Activated CD8-positive, alpha-beta T cell treated with anti-CD3 and anti-CD28 coated beads for 36 hours (primary cell): ENCODE measurements around the gene SATL1. TPM values are rescaled to one million over a fixed set of nuclear protein-coding genes. Genes with fewer than 3 reads are reported as not detected.

Experiments
- ATAC-seq: fragments of 200-7000 bp; cut with Tn5 transposase; one replicate; pipeline ENCODE4 v1.10.0; 2021; ENCODE audit warnings: mild to moderate bottlenecking, moderate library complexity
- CTCF ChIA-PET: fragments of 350-600 bp; sonication (Branson Sonifier 250); formaldehyde crosslinking; loops from one replicate; lab custom pipeline; 2021; ENCODE audit warnings: antibody characterized with exemption; lab: Charles Lee
- POLR2A ChIA-PET: fragments of 350-600 bp; sonication (Branson Sonifier 250); formaldehyde crosslinking; loops from one replicate; lab custom pipeline; 2021; ENCODE audit warnings: antibody characterized with exemption; lab: Charles Lee
- DNase-seq: peaks from one replicate; pipeline ENCODE4 v3.0.0-alpha.2; 2020
- H3K27ac Mint-ChIP-seq: one replicate; pipeline ENCODE4 v1.8.0; 2021; ENCODE audit warnings: mild to moderate bottlenecking, mixed read lengths
- H3K27me3 Mint-ChIP-seq: one replicate; pipeline ENCODE4 v1.8.0; 2021; ENCODE audit warnings: mixed read lengths
- H3K36me3 Mint-ChIP-seq: one replicate; pipeline ENCODE4 v1.8.0; 2021; ENCODE audit warnings: low read depth, mixed read lengths
- H3K4me1 Mint-ChIP-seq: one replicate; pipeline ENCODE4 v1.8.0; 2021; ENCODE audit warnings: low read depth, mixed read lengths
- H3K4me3 Mint-ChIP-seq: one replicate; pipeline ENCODE4 v1.8.0; 2021; ENCODE audit warnings: mild to moderate bottlenecking, moderate library complexity, mixed read lengths
- H3K9me3 Mint-ChIP-seq: one replicate; pipeline ENCODE4 v1.8.0; 2021; ENCODE audit warnings: mixed read lengths
- CTCF ChIP-seq: fragments of 200-600 bp; IDR thresholded peaks from one replicate; pipeline ENCODE4 v1.8.0; 2022; ENCODE audit warnings: antibody characterized with exemption, mild to moderate bottlenecking
- intact Hi-C: fragments of 100-400 bp; cut with micrococcal nuclease; formaldehyde crosslinking; loops from one replicate; pipeline ENCODE4 v1.10.0; 2022
- total RNA-seq, 2 experiments: library from RNA; stranded (reverse); gene quantifications; one replicate each; pipeline ENCODE4 v1.2.3, GENCODE V29; 2021

Gene SATL1
- total RNA-seq, 2 experiments from 2014 or later: not detected

GRCh38 chrX:85051627-85052026 lies 192.0 kb downstream of the SATL1 start:
- ChIA-PET POLR2A (interaction anchor here (0.6 kb wide), 1 partner anchor 542 kb away, joined by 4 read pairs; no protein-coding TSS in a partner anchor), CTCF (no interaction called here)
- intact Hi-C loops: no loop called here
- Mint-ChIP-seq H3K4me3 (no peak overlapping the region), H3K27ac (no peak overlapping the region), H3K27me3 (no peaks in the 10 kb centered on the region), H3K9me3 (no peaks in the 10 kb centered on the region), H3K4me1 (peaks cover 2% of the 10 kb centered on the region), H3K36me3 (peaks cover 1% of the 10 kb centered on the region)
- DNase-seq (no peak), ATAC-seq (no peak)
- no peak for TF ChIP-seq CTCF

Other genes with a start within 250 kb of the SATL1 start
- 10 to 100 TPM; 15.4 to 16.5 TPM for gene APOOL, start 239.9 kb downstream of the SATL1 start, total RNA-seq
- 1 to 10 TPM; 1.1 to 1.2 TPM for gene ZNF711, start 212 bp upstream of the SATL1 start, total RNA-seq
- gene POF1B, start 135.9 kb upstream of the SATL1 start, total RNA-seq: not detected